Measurements from ENCODE around the gene PATL2.
A peak's percentile ranks its signal among the peaks of the same experiment; 100 is the strongest.
"Not testable (repeated sequence)": the region's sequence is repeated elsewhere in the genome, so short reads cannot be mapped to it uniquely, and the experiment has no call there.

The PATL2 gene

DNA sequence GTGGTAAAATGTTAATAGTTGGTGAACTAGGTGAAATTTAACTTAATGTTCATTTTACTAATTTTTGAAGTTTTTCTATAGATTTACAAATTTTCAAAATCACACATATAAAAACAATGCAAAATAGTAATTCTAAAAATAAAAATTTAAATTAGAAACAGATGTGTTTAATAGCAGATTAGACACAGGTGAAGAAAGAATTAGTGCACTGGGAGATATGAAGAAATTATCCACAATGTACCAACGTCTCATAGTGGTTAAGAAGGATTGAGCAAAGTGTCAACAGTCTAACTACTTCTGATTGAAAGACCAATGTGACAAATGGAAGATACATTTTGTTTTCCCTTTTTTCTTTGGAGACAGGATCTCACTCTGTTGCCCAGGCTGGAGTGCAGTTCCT lies 74.1 kb downstream of the PATL2 start:
- no peak for DNase-seq

DNA sequence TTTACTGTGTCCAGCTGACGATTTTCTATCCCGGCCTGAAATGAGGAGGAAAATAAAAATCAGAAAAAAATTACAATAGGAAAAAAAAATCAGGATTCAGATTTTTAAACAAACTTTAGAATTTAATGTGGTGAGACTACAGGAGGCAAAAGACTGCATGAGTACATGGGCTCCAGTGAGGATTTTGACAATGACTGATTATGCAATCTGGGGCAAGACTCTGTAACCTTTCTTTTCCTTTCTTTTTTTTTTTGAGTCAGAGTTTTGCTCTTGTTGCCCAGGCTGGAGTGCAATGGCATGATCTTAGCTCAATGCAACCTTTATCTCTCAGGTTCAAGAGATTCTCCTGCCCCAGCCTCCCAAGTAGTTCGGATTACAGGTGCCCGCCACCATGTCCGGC lies 77.5 kb downstream of the PATL2 start:
- no peak for DNase-seq

DNA sequence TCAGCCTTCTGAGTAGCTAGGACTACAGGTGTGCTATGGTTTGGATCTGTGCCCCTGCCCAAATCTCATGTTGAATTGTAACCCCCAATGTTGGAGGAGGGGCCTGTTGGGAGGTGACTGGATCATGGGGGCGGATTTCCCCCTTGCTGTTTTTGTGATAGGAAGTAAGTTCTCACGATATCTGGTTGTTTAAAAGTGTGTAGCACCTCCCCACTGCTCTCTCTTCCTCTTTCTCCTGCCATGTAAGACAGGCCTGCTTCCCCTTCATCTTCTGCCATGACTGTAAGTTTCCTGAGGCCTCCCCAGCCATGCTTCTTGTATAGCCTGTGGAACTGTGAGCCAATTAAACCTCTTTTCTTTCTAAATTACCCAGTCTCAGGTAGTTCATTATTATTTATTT lies 85.8 kb downstream of the PATL2 start:
- not testable (repeated sequence) for DNase-seq

DNA sequence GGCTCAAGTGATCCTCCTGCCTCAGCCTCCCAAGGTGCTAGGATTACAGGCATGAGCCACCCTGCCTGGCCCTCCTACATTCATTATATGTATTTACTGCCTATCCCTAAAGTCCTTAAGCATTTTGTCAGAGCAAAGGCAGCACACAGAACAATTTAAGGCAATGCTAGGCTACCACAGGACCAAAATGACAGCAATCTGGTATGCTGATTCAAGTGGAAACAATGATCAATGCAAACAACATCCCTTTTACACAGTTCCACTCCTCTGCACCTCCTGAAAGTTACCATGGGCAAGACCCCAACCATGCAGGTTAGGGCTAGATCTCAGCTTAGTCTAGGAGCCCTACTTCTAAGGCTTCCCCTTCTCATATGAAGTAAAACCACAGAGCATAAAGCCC lies 87.9 kb downstream of the PATL2 start:
- DNase-seq: no peak

DNA sequence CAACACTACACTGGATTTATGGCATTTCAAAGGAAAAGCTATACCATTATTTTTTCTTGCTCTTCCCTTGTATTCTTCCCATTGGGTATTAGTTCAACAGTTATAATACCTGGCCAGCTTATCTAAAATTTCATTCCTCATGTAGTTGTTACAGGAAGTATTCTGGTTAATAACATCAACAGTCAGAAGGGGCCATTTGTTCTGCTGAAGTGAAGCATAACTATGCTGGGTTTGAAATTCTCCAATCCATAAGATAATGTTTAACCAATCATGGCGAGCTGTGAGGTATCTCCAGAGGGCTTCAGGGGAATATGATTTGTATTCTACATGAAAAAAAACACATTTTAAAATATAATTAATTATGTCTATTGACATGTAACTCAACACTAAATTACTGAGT lies 91.0 kb downstream of the PATL2 start:
- peak; percentile 40 for DNase-seq

DNA sequence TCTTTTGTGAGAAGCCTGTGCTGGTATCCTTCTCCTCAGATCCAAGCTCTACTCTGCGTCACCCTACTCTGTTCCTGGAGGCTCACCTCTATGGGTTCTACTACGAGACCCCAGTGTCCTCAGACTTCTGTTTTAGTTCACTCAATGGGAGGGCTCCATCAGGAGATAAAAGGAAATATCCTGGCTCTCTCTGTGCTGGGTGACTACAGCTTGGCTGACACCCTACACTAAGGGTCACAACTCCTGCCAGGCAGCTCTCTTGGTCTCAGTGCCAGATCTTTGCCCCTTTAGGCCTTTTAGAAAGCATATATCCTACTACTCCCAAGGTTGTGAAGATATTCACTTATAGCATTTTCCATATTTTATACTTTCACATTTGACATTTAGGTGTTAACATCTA lies 94.1 kb downstream of the PATL2 start:
- no peak for DNase-seq
